ENCODE results near the gene BMP7.

GRCh38 chr20:57176842-57177241 is 89.6 kb downstream of the BMP7 start:
- TF ChIP-seq EZH2phosphoT487 (IDR thresholded peaks at IDR 0.05; ENCODE audit: borderline replicate concordance, low read depth, low read length) (no peak), CTCF (conservative IDR thresholded peaks at IDR 0.05; ENCODE audit: low read length) (no peak)

Data from OCI-LY7 (cell line).